ENCODE results near the gene IGF2BP2. TPM values are rescaled to one million over a fixed set of nuclear protein-coding genes. Genes with fewer than 3 reads are reported as not detected.

Gene IGF2BP2
- total and polyA plus RNA-seq, 2 of the 8 experiments (the other 6 are each of a cell fraction or from before 2014, with no cell fraction given), result 7.4 to 121 TPM

DNA sequence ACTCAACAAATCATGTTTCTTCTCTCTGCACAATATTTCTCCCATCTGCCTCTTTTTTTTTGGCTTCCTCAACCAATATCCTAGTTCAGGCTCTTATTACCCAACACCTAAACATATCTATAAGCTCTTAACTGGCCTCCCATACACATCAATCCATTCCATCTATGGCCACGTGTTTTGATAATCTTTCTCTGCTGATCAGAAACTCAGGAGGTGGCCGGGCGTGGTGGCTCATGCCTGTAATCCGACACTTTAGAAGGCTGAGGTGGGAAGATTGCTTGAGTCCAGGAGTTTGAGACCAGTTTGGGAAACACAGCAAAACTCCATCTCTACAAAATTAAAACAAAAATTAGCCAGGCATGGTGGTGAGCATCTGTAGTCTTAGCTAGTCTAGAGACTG is 68.4 kb downstream of the IGF2BP2 start:
- Histone ChIP-seq H3K23ac (ENCODE audit: insufficient read length) (no peak overlapping the region), H2BK5ac (ENCODE audit: low read depth, low read length) (no peak overlapping the region), H2BK120ac (replicated peaks; ENCODE audit: low read depth, low read length) (no peak overlapping the region), H3K9ac (replicated peaks in 1 of 4; ENCODE audit: extremely low read depth in 1 of 4, low read depth in 3 of 4, low read length in 3 of 4) (no peak overlapping the region), H3K18ac (ENCODE audit: extremely low read depth, low read length) (no peak overlapping the region), H4K8ac (ENCODE audit: extremely low read depth, insufficient read depth, low read length) (no peak overlapping the region), H3K23me2 (ENCODE audit: low read depth, low read length) (no peaks in the 10 kb centered on the region), H2AK5ac (ENCODE audit: low read depth, low read length) (no peak overlapping the region), H3K36me3 (ENCODE audit: control insufficient read depth in 2 of 4, insufficient read depth in 4 of 4, low read length in 3 of 4) (peaks cover 0 to 12% (median 7%) of the 10 kb centered on the region in 4 experiments; a peak in 3 of 8 replicates), H4K20me1 (replicated peaks in 1 of 2; ENCODE audit: control insufficient read depth in 1 of 2, insufficient read depth in 2 of 2, low read length in 2 of 2) (peaks cover 16% of the 10 kb centered on the region in 2 experiments), H2BK15ac (ENCODE audit: low read length) (no peak overlapping the region), H3K27me3 (replicated peaks in 1 of 4; ENCODE audit: control insufficient read depth in 3 of 4, extremely low read depth in 1 of 4, insufficient read depth in 3 of 4, low read length in 3 of 4) (no peaks in the 10 kb centered on the region), H3K4me1 (replicated peaks in 1 of 4; ENCODE audit: control insufficient read depth in 3 of 4, insufficient read depth in 4 of 4, low read length in 3 of 4) (peaks cover 0 to 27% (median 7%) of the 10 kb centered on the region in 4 experiments; a peak in 5 of 7 replicates), H3K56ac (replicated peaks; ENCODE audit: insufficient read length, low read depth, low read length) (no peak overlapping the region), H3K27ac (ENCODE audit: low read depth, low read length) (no peak overlapping the region), H3K9me3 (ENCODE audit: insufficient read depth in 2 of 2, low read depth in 1 of 2, low read length in 1 of 2) (peaks cover 3 to 4% of the 10 kb centered on the region in 2 experiments), H3K14ac (ENCODE audit: insufficient read length) (no peak overlapping the region), H3K4me2 (ENCODE audit: insufficient read depth in 1 of 2, low read depth in 2 of 2, low read length in 2 of 2) (no peak overlapping the region), H2AFZ (ENCODE audit: low read length) (no peak overlapping the region), H2BK12ac (ENCODE audit: low read depth, low read length) (no peak overlapping the region), H3K4me3 (ENCODE audit: extremely low read depth in 1 of 4, insufficient read depth in 2 of 4, low read depth in 3 of 4, low read length in 4 of 4) (no peak overlapping the region), H3K79me2 (ENCODE audit: control insufficient read depth in 1 of 2, insufficient read depth in 2 of 2, low read length in 2 of 2) (peaks cover 13 to 98% of the 10 kb centered on the region in 2 experiments), H3K4ac (replicated peaks; ENCODE audit: insufficient read length, low read depth, low read length) (no peak overlapping the region), H4K91ac (replicated peaks; ENCODE audit: insufficient read length, low read length) (no peak overlapping the region), H3K79me1 (ENCODE audit: low read depth, low read length) (peaks cover 11% of the 10 kb centered on the region; the same call in 1 of the 2 replicates), H4K5ac (ENCODE audit: insufficient read length, low read depth, low read length) (no peak overlapping the region), H2BK20ac (ENCODE audit: low read length) (no peak overlapping the region)
- TF ChIP-seq RFX5 (IDR thresholded peaks at IDR 0.05; ENCODE audit: borderline replicate concordance, low read depth, low read length), result no peak
- TF ChIP-seq, protein P1, sequence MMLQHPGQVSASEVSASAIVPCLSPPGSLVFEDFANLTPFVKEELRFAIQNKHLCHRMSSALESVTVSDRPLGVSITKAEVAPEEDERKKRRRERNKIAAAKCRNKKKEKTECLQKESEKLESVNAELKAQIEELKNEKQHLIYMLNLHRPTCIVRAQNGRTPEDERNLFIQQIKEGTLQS (IDR thresholded peaks at IDR 0.05; ENCODE audit: insufficient read depth, low read depth, low read length), result no peak
- TF ChIP-seq BCL11A (IDR thresholded peaks at IDR 0.05; ENCODE audit: low read depth in 2 of 2, low read length in 2 of 2), result no peak
- TF ChIP-seq CBX8 (IDR thresholded peaks at IDR 0.05; ENCODE audit: borderline replicate concordance, low read depth, low read length), result no peak
- no peak for TF ChIP-seq HDAC2 (IDR thresholded peaks at IDR 0.05; ENCODE audit: borderline replicate concordance in 1 of 2, low read depth in 2 of 2, low read length in 2 of 2)
- no peak for TF ChIP-seq SUZ12 (IDR thresholded peaks at IDR 0.05; ENCODE audit: low read length)
- no peak for TF ChIP-seq NANOG (IDR thresholded peaks at IDR 0.05; ENCODE audit: insufficient read depth, low read depth, low read length, poor library complexity, severe bottlenecking)
- no peak for TF ChIP-seq SIX5 (IDR thresholded peaks at IDR 0.05; ENCODE audit: low read depth, low read length)
- TF ChIP-seq SP2 (IDR thresholded peaks at IDR 0.05; ENCODE audit: low read length), result no peak
- no peak for TF ChIP-seq CBX5 (IDR thresholded peaks at IDR 0.05; ENCODE audit: low read depth, low read length)
- CTCF ChIA-PET (ENCODE audit: partially characterized antibody), result interaction anchor here (0.6 to 17.0 kb wide), 6 partner anchors 10 to 115 kb away, joined by 3 to 345 read pairs (median 5); no protein-coding TSS in a partner anchor
- FAIRE-seq (no peak), DNase-seq (ENCODE audit: low read depth in 1 of 2, low spot score in 2 of 2) (no peak)
- 93% methylated on average over 4 of the region's 4 CpGs; no CpG with 5 or more reads in 1 of the 2 experiments for WGBS, 2 experiments (ENCODE audit: extremely low coverage in 1 of 2, insufficient coverage in 1 of 2, insufficient read length in 1 of 2, insufficient replicate concordance in 2 of 2, low coverage in 1 of 2, low lambda C conversion rate in 2 of 2, missing lambda C conversion rate in 1 of 2)
- POLR2A ChIA-PET (ENCODE audit: partially characterized antibody), result interaction anchor here (1.8 kb wide), 1 partner anchor 24 kb away, joined by 3 read pairs; no protein-coding TSS in a partner anchor

Data from H1 (cell line).